Omental fat pad (tissue), 4 donors: Measurements from ENCODE around the gene RPL18. TPM values are rescaled to one million over a fixed set of nuclear protein-coding genes. Genes with fewer than 3 reads are reported as not detected.
A peak's percentile ranks its signal among the peaks of the same experiment; 100 is the strongest.

Source experiments
- ATAC-seq: fragments of 150-250 bp; one replicate; pipeline ENCODE4 v1.9.1; 2016; ENCODE audit warnings: mild to moderate bottlenecking, moderate library complexity; ENCODE audit not compliant: low FRiP score
- DNase-seq: peaks from one replicate; pipeline ENCODE4 v3.0.0-alpha.2; 2019; ENCODE audit warnings: low spot score
- total RNA-seq, 4 donors: library from RNA; depleted of rRNA; stranded (reverse); fragments of >200 nt; gene quantifications; one replicate each; pipeline ENCODE4 v1.1.0, GENCODE V29; 2016
- TF ChIP-seq, protein P1 (sequence below), 3 donors: fragments of 450-650 bp; IDR thresholded peaks; one replicate each; pipeline ENCODE4 v1.5.1; 2016 to 2017; ENCODE audit warnings: antibody characterized with exemption in 3 of 3, mild to moderate bottlenecking in 3 of 3, moderate library complexity in 2 of 3

RPL18 gene
- total RNA-seq, 4 donors from 2014 or later = 1,539 to 2,303 (median 1,904) TPM

DNA sequence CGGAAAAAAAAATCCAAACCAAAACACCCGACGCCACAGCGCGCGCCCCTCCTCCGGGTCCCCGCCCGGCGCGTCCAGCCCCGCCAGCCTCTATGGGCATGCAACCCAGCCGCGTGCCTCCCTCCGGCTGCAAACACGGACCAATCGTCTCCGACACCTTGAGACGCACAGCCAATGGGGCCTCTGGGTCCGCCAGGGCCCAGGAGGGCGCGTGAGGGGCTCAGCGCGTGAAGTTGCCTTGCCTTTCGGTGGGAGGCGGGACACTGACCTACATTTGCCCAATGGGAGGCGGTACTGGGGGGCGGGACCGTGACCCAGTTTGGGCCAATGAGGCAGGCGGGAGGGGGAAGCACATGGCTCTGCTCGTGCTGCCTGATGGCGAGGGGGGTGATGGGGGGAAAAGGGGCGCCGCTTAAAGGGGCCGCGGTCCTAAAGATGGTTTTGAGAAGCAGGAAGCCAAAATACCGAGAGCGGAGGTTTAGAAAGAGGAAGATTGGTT, 18.5 kb upstream of the RPL18 start:
- TF ChIP-seq, protein P1, sequence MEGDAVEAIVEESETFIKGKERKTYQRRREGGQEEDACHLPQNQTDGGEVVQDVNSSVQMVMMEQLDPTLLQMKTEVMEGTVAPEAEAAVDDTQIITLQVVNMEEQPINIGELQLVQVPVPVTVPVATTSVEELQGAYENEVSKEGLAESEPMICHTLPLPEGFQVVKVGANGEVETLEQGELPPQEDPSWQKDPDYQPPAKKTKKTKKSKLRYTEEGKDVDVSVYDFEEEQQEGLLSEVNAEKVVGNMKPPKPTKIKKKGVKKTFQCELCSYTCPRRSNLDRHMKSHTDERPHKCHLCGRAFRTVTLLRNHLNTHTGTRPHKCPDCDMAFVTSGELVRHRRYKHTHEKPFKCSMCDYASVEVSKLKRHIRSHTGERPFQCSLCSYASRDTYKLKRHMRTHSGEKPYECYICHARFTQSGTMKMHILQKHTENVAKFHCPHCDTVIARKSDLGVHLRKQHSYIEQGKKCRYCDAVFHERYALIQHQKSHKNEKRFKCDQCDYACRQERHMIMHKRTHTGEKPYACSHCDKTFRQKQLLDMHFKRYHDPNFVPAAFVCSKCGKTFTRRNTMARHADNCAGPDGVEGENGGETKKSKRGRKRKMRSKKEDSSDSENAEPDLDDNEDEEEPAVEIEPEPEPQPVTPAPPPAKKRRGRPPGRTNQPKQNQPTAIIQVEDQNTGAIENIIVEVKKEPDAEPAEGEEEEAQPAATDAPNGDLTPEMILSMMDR (IDR thresholded peaks at IDR 0.05) = no peak
- DNase-seq = peak; percentile 91
- peak; percentile 77 for ATAC-seq

DNA sequence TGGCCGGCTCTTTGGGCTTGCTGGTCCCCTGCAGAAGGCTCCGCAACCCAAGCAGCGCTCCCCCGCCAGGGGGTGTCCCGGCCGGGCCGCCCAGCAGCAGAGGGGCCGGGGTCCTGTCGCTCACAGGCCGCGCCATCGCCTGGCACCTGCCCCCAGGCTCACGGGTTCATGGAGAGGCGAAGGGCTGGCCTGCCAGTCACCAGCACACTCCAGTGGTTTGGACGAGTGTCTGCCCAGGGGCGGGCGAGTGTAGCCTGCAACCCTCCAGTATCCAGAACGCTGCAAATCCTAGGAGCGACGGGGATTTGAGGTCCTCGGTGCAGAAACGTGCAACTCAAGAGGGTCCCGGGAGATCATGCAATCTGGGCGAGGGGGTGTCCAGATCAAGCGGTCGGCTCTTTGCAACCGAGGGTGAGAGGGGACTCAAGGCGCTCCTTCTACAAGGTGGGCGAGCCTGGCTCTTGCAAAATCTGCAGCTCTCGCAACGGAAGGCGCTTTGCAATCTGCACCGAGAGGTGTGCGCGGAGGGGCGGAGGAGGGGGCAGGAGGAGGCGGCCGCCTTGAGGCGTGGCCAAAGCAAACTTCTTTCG, 18.0 kb upstream of the RPL18 start, which contains the start of gene DBP:
Gene DBP (minus strand): TSS at position 521 of the 590 bp plus-strand sequence. CDS start 385 bp downstream, at position 136.
- no peak for ATAC-seq
- no peak for DNase-seq
- TF ChIP-seq, protein P1 (IDR thresholded peaks at IDR 0.05) = no peak

DNA sequence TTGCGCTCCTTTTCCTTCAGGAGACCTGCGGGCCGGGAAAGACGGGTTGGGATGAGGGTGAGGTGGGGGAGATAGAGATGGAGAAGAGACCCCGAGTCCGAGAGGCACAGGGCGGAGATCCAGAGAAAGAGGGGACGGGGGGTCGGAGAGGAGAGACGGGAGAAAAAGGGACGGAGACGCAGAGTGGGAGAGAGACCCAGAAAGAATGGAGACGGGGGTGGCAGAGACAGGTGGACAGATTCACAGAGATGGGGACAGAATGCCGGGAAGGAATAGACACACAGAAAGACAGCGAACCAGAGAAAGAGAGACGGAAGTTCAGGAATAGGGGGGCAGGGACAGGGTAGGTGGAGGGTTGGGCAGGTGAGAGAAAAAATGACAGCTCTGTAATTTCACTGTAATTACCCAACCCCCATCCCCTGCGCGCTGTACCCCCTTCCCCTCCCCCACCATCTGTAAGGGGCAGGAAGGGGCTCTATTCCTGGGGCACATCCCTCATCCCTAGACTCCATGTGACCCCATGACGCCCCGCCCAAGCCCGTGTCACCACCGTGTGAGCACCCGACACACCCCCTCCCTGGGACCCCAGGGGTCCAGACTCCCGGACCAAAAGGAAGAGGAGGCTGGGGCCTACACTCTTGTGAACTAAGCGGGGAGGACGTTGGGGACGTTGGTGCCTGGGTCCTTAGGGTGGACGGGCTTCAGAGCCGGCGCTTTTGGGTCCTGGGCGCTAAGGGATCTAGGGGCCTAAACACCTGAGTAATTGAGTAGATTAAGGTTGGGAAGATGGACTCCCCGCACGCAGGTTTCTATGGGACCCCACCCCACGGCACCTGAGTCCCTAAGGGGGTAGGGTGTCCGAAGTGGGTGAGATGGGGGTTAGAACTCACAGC, 17.2 kb upstream of the RPL18 start:
- no peak for ATAC-seq
- TF ChIP-seq, protein P1 (IDR thresholded peaks at IDR 0.05) = no peak
- no peak for DNase-seq

DNA sequence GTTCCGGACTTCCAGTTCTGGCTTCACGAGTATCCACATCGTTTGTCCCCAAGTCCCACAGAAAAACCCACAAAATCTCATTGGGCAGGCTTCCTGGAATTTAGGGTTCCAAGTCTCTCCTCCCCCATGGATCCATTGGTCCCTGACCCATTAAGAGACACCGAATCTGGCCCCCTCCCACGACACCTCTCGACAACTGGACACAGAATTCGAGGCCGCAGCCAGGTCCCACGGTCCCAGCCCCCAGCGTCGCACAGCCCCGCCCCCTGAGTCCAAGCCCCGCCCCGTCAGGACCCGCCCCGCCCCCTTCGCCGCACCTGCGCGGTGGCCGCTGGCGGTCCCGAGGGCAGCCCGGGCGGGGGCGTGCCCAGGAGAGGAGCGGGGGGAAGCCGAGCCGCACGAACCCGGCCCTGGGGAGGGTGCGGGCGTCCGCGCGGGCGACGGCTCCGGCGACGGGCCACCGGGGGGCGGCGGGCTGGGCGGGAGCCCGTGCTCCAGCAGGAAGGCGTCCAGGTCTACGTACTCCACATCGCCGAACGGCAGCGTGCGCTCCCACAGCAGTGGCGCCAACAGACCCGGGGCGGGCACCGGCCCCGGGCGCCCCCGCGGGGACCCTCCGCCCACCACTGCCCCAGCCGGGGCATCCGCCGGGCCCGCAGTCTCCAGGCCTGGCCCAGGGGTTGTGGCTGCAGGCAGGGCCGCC, 16.4 kb upstream of the RPL18 start:
- DNase-seq = no peak
- TF ChIP-seq, protein P1 (IDR thresholded peaks at IDR 0.05) = no peak

DNA sequence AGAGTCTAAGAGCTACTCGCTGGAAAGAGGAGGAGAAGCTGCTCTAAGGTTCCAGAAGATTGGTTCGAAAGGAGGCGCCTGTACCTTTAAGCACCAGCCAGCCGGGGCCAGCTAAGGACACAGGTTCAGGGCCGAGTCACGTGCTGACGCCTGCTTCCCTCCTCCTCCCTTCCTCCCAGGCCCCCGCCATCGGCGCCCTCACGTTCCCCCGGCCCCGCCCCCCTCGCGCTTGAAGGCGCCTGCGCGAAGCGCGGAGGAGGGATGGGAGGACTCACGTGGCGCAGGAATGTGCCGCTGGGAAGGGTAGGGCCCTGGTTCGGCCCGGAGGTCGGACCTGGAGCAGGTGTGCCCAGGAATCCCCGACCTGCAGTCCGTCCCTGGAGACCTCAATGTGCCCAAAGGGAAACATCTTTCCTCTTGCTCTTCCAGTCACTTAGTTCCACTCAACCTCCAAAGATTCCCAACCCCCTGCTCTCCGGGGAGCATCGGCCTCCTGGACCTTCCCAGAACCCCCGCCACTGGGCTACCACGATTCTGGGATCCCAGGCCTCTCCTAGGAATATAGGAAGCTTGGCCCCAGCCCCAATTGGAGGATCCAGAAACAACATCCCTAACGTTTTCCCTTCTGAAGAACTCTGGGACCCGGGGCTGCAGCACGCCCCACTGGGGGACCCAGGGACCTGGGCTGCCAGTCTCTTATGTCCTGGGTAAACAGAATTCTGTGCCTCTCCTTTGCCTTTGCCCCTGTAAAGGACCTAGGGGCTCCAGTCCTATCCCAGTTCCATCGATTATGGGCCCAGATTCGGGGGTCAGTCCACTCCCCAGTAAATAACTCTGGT, 15.7 kb upstream of the RPL18 start:
- peak; percentile 13 for ATAC-seq
- DNase-seq = peak; percentile 88
- TF ChIP-seq, protein P1 (IDR thresholded peaks at IDR 0.05) = no peak

More for the DNA sequence above, 16.4 kb upstream of the RPL18 start:
- ATAC-seq = peak; percentile 3

DNA sequence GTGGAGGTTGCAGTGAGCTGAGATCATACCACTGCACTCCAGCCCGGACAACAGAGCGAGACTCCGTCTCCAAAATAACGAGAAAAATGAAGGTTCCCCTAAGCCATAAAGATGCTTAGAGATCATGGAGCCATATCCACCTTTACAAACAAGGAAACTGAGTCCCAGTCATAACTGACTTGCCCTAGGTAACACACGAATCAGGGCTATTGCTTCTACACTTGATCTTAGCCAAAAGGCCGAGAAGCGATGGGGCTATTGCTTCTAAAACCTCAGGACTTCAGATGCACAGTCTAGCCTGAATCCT, 15.0 kb upstream of the RPL18 start:
- TF ChIP-seq, protein P1 (IDR thresholded peaks at IDR 0.05) = no peak
- ATAC-seq (no peak), DNase-seq (no peak)
